Urinary bladder (tissue), 2 donors: Measurements from ENCODE around the gene STMP1. TPM values are rescaled to one million over a fixed set of nuclear protein-coding genes. Genes with fewer than 3 reads are reported as not detected.

Experiments used
- polyA plus RNA-seq: library from polyadenylated mRNA; stranded (reverse); fragments of 200-250 nt; gene quantifications from one replicate; pipeline ENCODE4 v1.2.3, GENCODE V29; 2013
- small RNA-seq: library from RNA; depleted of rRNA; stranded (forward); fragments of <200 nt; gene quantifications from one replicate; pipeline ENCODE3, GENCODE V24; 2014
- total RNA-seq: library from RNA; depleted of rRNA; stranded (reverse); fragments of >200 nt; gene quantifications from one replicate; pipeline ENCODE4 v1.2.3, GENCODE V29; 2014
- donor health status: healthy.

Gene STMP1
- total and polyA plus RNA-seq, 2 donors: 34.2 to 36.7 TPM

Small RNA genes lying within 50 kb of the gene (small RNA-seq; reads per million reads assigned to genes)
- not detected for gene RNU6-1154P

Other genes with a start within 250 kb of the STMP1 start
- gene CNOT4, start 152.4 kb upstream of the STMP1 start, total RNA-seq: 36.1 TPM
- 11.7 TPM for gene CNOT4, start 152.4 kb upstream of the STMP1 start, polyA plus RNA-seq
- gene NUP205, start 104.6 kb upstream of the STMP1 start, total RNA-seq: 50.6 TPM
- gene NUP205, start 104.6 kb upstream of the STMP1 start, polyA plus RNA-seq: 21.4 TPM
- not detected for gene SLC13A4, start 65.7 kb downstream of the STMP1 start, total RNA-seq
- gene SLC13A4, start 65.7 kb downstream of the STMP1 start, polyA plus RNA-seq: 0.03 TPM
- 0.63 TPM for gene FAM180A, start 86.3 kb downstream of the STMP1 start, total RNA-seq
- 2.9 TPM for gene FAM180A, start 86.3 kb downstream of the STMP1 start, polyA plus RNA-seq